Subcutaneous adipose tissue (tissue), 4 donors: ENCODE measurements around the gene RMC1. TPM values are rescaled to one million over a fixed set of nuclear protein-coding genes. Genes with fewer than 3 reads are reported as not detected.

Source experiments
- CTCF ChIP-seq: fragments of 450-650 bp; IDR thresholded peaks from one replicate; pipeline ENCODE4 v1.5.1; 2016; ENCODE audit warnings: low read depth, mild to moderate bottlenecking, control low read depth, antibody characterized with exemption, moderate library complexity
- total RNA-seq, 4 donors: library from RNA; depleted of rRNA; stranded (reverse); fragments of >200 nt; gene quantifications; one replicate each; pipeline ENCODE4 v1.1.0, GENCODE V29; 2016

RMC1 gene
- total RNA-seq, 4 donors from 2014 or later, result 20.3 to 62.1 (median 22.0) TPM

GRCh38 chr18:23552505-23552904 is 49.2 kb downstream of the RMC1 start:
- TF ChIP-seq CTCF, result no peak

GRCh38 chr18:23553887-23554286 is 50.6 kb downstream of the RMC1 start:
- no peak for TF ChIP-seq CTCF

GRCh38 chr18:23556145-23556780 is 53.0 kb downstream of the RMC1 start:
- TF ChIP-seq CTCF, result no peak

GRCh38 chr18:23560186-23560585 is 56.9 kb downstream of the RMC1 start:
- TF ChIP-seq CTCF, result no peak

- no peak for TF ChIP-seq CTCF
Observed at GRCh38 chr18:23563377-23564043, 60.2 kb downstream of the RMC1 start.

GRCh38 chr18:23565916-23566547 is 62.7 kb downstream of the RMC1 start:
- no peak for TF ChIP-seq CTCF

GRCh38 chr18:23567671-23568070 is 64.4 kb downstream of the RMC1 start:
- TF ChIP-seq CTCF, result no peak
